NCI-H2171 treated with DMSO at 0.1 percent for 48 hours (cell line): Measurements from ENCODE around the gene DHDH.
"Not testable (repeated sequence)": the region's sequence is repeated elsewhere in the genome, so short reads cannot be mapped to it uniquely, and the experiment has no call there.

Experiments
- DNase-seq: peaks from one replicate; lab custom pipeline; 2025; lab: John Stamatoyannopoulos, UW

Gene DHDH

GRCh38 chr19:48933382-48933932 lies at the start of gene DHDH:
DHDH (plus strand) TSS chr19:48933699; CDS start chr19:48933722, 23 bp downstream.
- DNase-seq: peak; percentile 95

DNA sequence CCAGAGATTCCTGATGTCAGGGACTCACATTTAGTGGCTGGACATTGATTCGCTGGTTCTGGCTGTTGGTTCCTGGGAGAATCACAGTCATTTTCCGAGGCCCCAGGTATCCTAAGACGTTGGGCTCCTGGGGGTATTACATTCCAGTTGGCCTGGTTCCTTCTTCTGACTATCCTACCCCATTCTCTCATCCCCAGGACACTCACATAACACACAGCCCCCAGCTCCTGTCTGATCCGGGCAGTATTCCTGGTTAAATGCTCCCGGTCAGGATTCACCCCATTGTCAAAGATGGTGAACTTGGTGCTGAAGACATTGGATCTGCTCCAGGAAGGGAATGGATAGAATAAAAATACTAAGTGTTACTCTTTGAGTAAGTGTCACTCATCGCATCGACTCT lies 49.8 kb upstream of the DHDH start:
- no peak for DNase-seq

DNA sequence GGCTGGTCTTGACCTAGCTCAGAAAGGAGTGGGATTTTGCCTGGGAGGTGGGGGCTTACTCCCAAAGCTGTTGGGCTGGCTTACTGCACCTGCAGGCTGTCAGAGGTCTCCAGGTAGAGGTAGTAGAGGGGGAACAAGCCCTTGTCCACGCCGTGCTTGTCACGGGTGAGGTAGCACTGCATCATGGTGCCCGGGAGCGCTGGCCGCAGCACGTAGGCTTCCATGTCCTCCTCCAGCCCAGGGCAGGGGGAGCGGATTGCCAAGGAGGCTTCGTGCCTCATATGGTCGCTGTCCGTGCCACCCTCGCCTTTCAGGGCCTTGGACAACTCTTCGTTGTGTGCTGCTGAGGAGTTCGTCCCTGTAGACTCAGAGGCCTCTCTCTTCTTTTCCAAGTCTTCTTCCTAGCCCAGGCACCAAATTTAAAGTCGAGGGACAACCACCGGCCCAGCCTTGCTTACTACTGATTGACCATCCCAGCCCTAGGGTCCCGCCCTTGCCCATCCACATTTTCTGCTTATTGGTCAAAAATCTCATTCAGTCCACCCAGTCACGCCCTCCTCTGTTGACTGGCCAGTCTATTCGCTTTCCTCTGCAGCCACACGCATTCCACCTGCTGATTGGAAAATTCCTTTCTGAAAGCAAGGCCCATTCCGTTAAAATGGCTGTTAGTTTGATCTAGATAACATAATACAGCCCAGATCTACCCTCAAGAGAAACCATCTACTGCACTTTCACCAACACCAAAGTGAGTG lies 45.5 kb upstream of the DHDH start:
- no peak for DNase-seq

DNA sequence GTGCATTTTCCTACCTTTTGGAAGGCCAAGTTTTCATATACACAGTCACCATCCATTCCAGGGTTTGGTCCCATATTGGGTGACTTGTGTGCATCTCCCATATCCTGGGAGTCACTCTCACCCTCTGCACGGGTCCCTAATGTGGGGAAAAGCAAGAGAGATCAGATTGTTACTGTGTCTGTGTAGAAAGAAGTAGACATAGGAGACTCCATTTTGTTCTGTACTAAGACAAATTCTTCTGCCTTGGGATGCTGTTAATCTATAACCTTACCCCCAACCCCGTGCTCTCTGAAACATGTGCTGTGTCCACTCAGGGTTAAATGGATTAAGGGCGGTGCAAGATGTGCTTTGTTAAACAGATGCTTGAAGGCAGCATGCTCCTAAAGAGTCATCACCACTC lies 44.0 kb upstream of the DHDH start:
- DNase-seq: not testable (repeated sequence)

GRCh38 chr19:48890551-48890950 lies 42.9 kb upstream of the DHDH start:
- no peak for DNase-seq

GRCh38 chr19:48895226-48895625 lies 38.3 kb upstream of the DHDH start:
- DNase-seq: no peak

GRCh38 chr19:48896191-48896720 lies 37.2 kb upstream of the DHDH start:
- DNase-seq: no peak

DNA sequence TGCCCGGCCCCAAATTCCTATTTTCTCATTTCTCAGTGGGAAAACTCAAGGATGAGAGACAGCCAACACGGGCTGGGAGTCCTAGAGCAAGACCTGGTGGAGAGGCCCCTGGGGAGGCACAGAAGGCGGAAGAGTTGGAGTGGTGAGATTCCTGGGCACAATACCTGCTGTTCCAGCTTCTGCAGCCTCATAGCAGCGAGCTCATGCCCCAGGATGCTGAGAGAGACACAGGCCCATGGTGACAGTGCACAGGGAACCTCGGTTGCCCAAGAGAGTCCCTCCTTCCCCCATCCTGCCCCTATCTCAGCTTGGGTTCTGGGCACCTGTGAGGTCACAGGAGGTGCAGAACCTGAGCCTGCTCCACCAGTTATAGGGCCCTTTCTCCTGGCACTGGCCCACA lies 36.3 kb upstream of the DHDH start:
- peak; percentile 31 for DNase-seq

- DNase-seq: not testable (repeated sequence)
Observed at GRCh38 chr19:48899386-48899749, 34.1 kb upstream of the DHDH start.

DNA sequence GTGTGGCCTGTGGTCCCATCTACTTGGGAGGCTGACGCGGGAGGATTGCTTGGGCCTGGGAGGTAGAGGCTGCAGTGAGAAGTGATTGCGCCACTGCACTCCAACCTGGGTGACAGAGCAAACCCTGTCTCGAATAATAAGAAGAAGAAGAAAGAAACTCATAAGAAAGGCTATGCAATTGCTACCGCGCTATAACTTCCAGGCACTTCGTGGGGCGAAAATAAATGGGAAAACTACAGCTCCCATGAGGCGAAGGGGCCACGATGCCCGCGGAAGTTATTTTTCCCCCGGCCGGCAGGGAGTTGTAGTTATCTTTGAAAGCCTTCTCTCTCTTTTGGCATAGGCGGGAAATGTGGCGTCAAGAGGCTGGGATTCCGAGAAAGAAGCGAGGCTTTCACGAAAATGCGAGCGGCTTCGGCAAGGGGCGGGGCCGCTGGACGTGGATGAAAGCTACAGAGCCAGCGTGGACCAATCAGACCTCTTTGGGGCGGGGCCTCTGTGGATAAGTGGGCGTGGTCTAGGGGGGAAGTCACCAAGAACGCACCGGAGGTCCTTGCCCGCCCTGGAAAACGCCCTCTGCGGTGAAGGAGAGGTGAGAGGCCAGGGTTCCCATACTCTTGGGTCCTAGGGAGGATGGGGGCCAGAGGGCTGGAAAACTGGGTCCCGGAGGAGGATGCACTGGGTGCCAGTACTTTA lies 33.6 kb upstream of the DHDH start, which contains the start of gene NUCB1:
NUCB1 (plus strand) TSS at position 532 of the 696 bp plus-strand sequence. CDS start 485 bp downstream, outside the sequence.
- peak; percentile 96 for DNase-seq

GRCh38 chr19:48900477-48901406 lies 32.8 kb upstream of the DHDH start:
- peak; percentile 21 for DNase-seq

DNA sequence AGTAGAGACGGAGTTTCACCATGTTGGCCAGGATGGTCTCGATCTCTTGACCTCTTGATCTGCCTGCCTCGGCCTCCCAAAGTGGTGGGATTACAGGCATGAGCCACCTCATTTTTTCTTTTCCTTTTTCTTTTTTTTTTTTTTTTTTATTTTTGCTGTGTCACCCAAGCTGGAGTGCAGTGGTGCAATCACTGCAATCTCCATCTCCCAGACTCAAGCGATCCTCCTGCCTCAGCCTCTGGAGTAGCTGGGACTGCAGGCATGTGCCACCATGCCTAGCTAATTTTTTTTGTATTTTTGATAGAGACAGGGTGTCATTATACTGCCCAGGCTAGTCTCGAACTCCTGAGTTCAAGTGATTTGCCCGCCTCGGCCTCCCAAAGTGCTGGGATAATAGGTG lies 31.2 kb upstream of the DHDH start:
- DNase-seq: not testable (repeated sequence)

GRCh38 chr19:48903788-48904187 lies 29.7 kb upstream of the DHDH start:
- not testable (repeated sequence) for DNase-seq

DNA sequence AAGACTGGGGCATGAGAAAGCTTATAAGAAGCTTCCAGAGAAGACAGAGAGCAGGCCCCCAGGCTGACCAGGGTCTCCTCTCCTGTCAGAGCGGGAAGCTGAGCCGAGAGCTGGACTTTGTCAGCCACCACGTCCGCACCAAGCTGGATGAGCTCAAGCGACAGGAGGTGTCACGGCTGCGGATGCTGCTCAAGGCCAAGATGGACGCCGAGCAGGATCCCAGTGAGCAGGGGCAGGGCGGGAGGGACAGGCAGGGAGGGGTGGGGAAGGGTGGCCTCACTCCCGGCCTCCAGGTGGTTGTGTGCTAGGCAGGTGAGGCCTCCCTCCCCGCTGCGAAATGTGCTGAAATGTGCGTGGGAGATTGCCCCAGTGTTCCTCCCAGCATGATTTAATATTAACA lies 27.8 kb upstream of the DHDH start:
- DNase-seq: no peak

GRCh38 chr19:48906324-48906723 lies 27.2 kb upstream of the DHDH start:
- DNase-seq: no peak

- DNase-seq: no peak
Observed at GRCh38 chr19:48907671-48908070, 25.8 kb upstream of the DHDH start.

DNA sequence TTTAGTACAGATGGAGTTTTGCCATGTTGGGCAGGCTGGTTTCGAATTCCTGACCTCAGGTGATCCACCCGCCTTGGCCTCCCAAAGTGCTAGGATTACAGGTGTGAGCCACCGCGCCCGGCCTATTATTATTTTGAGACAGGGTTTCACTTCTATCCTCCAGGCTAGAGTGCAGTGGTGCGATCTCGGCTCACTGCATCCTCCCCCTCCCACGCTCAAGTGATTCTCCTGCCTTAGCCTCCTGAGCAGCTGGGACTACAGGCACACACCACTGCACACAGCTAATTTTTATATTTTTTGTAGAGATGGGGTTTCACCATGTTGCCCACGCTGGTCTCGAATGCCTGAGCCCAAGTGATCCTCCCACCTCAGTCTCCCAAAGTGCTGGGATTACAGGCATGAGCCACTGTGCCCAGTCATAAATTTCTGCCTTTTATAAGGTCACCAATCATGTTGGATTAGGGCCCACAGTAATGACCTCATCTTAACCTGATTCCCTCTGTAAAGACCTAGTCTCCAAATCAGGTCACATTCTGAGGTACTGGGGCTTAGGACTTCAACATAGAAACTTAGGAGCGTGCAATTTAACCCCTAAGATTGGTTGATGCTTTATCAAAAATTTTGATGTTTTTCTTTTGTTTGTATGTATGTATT lies 23.9 kb upstream of the DHDH start:
- DNase-seq: not testable (repeated sequence)

DNA sequence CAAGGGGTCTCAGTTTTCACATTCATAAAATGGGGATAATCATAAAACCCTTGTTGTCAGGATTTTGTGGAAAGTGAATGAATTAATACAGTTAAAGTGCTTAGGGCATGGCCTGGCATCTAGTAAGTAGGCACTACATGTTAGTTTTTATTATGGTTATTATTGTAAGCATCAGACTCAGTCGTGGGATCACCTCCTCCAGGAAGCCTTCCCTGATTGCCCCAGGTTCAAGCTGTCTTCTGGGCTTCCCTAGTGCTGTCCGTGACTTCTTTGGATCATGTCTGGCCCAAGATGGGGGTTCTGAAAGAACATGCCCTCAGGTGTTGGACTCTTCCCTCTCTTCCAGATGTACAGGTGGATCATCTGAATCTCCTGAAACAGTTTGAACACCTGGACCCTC lies 22.7 kb upstream of the DHDH start:
- no peak for DNase-seq

DNA sequence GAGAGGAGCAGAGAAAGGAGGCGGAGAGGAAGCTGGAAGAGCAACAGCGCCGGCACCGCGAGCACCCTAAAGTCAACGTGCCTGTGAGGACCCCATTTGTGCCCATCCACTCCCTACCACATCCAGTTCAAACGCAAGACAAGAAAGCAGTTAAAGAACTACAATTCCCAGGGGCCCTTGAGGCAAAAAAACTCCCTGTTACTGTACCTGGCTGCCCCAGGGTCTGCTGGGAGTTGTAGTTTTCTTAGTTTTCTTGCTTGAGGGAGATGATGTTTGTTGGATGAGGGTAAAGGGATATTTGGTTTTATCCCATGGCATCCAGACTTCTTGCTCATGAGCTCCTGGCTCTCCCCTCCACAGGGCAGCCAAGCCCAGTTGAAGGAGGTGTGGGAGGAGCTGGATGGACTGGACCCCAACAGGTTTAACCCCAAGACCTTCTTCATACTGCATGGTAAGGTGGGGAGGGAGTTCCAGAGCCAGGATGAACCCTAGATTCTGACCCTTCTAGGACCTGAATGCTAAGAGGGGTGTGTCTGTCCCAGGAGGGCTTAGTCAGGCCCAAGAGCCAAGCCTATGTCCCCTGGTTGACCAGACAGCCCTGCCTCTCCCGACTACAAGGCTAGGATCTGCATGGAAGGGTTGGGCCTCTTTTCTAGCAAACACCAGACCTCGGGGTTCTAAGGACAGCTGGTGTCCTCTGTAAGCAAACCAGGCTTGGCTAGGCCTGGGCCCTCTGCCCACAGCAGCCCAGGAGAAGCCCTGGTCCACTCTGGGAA lies 20.2 kb upstream of the DHDH start:
- peak; percentile 39 for DNase-seq

GRCh38 chr19:48914181-48914580 lies 19.3 kb upstream of the DHDH start:
- no peak for DNase-seq
